Fibroblast of the aortic adventitia (primary cell): ENCODE data around the gene CDKN2A. TPM values are rescaled to one million over a fixed set of nuclear protein-coding genes. Genes with fewer than 3 reads are reported as not detected.
A peak's percentile ranks its signal among the peaks of the same experiment; 100 is the strongest.

Source experiments
- DNase-seq: peaks from one replicate; pipeline ENCODE4 v3.0.0-alpha.2; 2010; ENCODE audit warnings: low read depth
- H3K4me3 ChIP-seq: 2 replicates; pipeline ENCODE4 v1.5.1; 2011; ENCODE audit warnings: low read depth, mild to moderate bottlenecking, control low read depth, low read length, moderate library complexity
- CTCF ChIP-seq: IDR thresholded peaks from 2 replicates; pipeline ENCODE4 v1.5.1; 2011; ENCODE audit warnings: mild to moderate bottlenecking, low read length, control low read depth, inconsistent platforms; ENCODE audit not compliant: insufficient read depth
- total RNA-seq: library from RNA; depleted of rRNA; stranded (reverse); fragments of >200 nt; gene quantifications from 2 replicates; pipeline ENCODE4 v1.2.3, GENCODE V29; 2012; ENCODE audit warnings: low replicate concordance

Gene CDKN2A
- total RNA-seq, 1 donor = 21.8 TPM

GRCh38 chr9:22008384-22008716 lies 14.2 kb upstream of the CDKN2A start:
- H3K4me3 ChIP-seq = peak overlapping the region; percentile 89
- no peak for TF ChIP-seq CTCF
- DNase-seq = no peak

- no peak for TF ChIP-seq CTCF
- H3K4me3 ChIP-seq = peak overlapping the region; percentile 54
- DNase-seq = peak; percentile 31
Observed at GRCh38 chr9:22005702-22006606, 11.8 kb upstream of the CDKN2A start.

GRCh38 chr9:22005021-22005701 lies 11.0 kb upstream of the CDKN2A start:
- peak; percentile 17 for DNase-seq
- TF ChIP-seq CTCF = no peak
- peak overlapping the region; percentile 54 for H3K4me3 ChIP-seq

GRCh38 chr9:22002038-22002437 lies 7.8 kb upstream of the CDKN2A start:
- TF ChIP-seq CTCF = no peak
- H3K4me3 ChIP-seq = no peak overlapping the region
- DNase-seq = no peak

GRCh38 chr9:21998026-21998425 lies 3.8 kb upstream of the CDKN2A start:
- no peak for TF ChIP-seq CTCF
- no peak for DNase-seq

GRCh38 chr9:21997480-21997879 lies 3.3 kb upstream of the CDKN2A start:
- H3K4me3 ChIP-seq = no peak overlapping the region
- no peak for DNase-seq
- no peak for TF ChIP-seq CTCF

More at GRCh38 chr9:21998026-21998425, 3.8 kb upstream of the CDKN2A start:
- no peak overlapping the region for H3K4me3 ChIP-seq
